GM12878 (cell line): Measurements from ENCODE around the gene HAP1. TPM values are rescaled to one million over a fixed set of nuclear protein-coding genes. Genes with fewer than 3 reads are reported as not detected.

ENCODE experiments used
- ATAC-seq: fragments of 200-7000 bp; cut with Tn5 transposase; 3 replicates; pipeline ENCODE4 v1.9.1; 2020; ENCODE audit warnings: mild to moderate bottlenecking, moderate library complexity
- BruUV-seq: library from RNA; stranded (reverse); fragments of 400-500 nt; replicated peaks from 2 replicates; lab custom pipeline; 2021; lab: Mats Ljungman, UMichigan
- CTCF ChIA-PET: fragments of 300-600 bp; sonication (Branson Sonifier 250); formaldehyde crosslinking; extraction: SDS; loops from one replicate; lab custom pipeline; 2021; ENCODE audit warnings: inconsistent platforms; lab: Yijun Ruan, JAX
- POLR2A ChIA-PET: fragments of 350-600 bp; formaldehyde crosslinking; extraction: SDS; loops from one replicate; lab custom pipeline; 2021; ENCODE audit warnings: inconsistent platforms; lab: Charles Lee
- RAD21 ChIA-PET: fragments of 300-600 bp; sonication (Branson Sonifier 250); formaldehyde crosslinking; loops from one replicate; lab custom pipeline; 2023; ENCODE audit warnings: antibody characterized with exemption; ENCODE audit not compliant: unreplicated experiment; lab: Charles Lee
- SMC1A ChIA-PET: fragments of 300-600 bp; sonication (Branson Sonifier 250); formaldehyde crosslinking; loops from one replicate; lab custom pipeline; 2023; ENCODE audit not compliant: unreplicated experiment, uncharacterized antibody; lab: Charles Lee
- DNase-seq: peaks from one replicate; pipeline ENCODE4 v3.0.0-alpha.2; 2011; ENCODE audit warnings: low read depth, low spot score
- FAIRE-seq: peaks from 3 replicates; lab custom pipeline; 2011; peaks lifted over from hg19 to GRCh38; lab: Jason Lieb, UNC
- H2AFZ ChIP-seq: 2 replicates; pipeline ENCODE4 v1.6.0; 2011; ENCODE audit warnings: low read depth, low read length, control low read depth; ENCODE audit not compliant: control insufficient read depth
- H3K27ac ChIP-seq: 2 replicates; pipeline ENCODE4 v1.5.1; 2011; ENCODE audit warnings: control low read depth; ENCODE audit not compliant: control insufficient read depth, insufficient read depth
- H3K27me3 ChIP-seq, 2 experiments: replicated peaks in 1 of 2; 2 replicates each; pipeline versions ENCODE4 v1.6.0 to v1.6.1; 2011; ENCODE audit warnings: low read length in 1 of 2; ENCODE audit not compliant: control insufficient read depth in 2 of 2, insufficient read depth in 2 of 2
- H3K36me3 ChIP-seq, 2 experiments: 2 replicates each; pipeline ENCODE4 v1.5.1; 2011; ENCODE audit warnings: low read length in 1 of 2; ENCODE audit not compliant: control insufficient read depth in 2 of 2, insufficient read depth in 2 of 2
- H3K4me1 ChIP-seq: 2 replicates; pipeline ENCODE4 v1.6.1; 2011; ENCODE audit warnings: mild to moderate bottlenecking, low read length, moderate library complexity, mixed read lengths; ENCODE audit not compliant: control insufficient read depth, insufficient read depth
- H3K4me2 ChIP-seq: 2 replicates; pipeline ENCODE4 v1.6.0; 2011; ENCODE audit warnings: control low read depth; ENCODE audit not compliant: control insufficient read depth, insufficient read depth
- H3K4me3 ChIP-seq: fragments of 200-600 bp; sonication (generic); 2 replicates; pipeline ENCODE4 v1.5.1; 2016
- H3K79me2 ChIP-seq: 2 replicates; pipeline ENCODE4 v1.6.0; 2011; ENCODE audit warnings: low read length; ENCODE audit not compliant: control insufficient read depth, insufficient read depth
- H3K9ac ChIP-seq: 2 replicates; pipeline ENCODE4 v1.8.0; 2011; ENCODE audit warnings: low read length, control low read depth, mixed read lengths; ENCODE audit not compliant: control insufficient read depth, insufficient read depth
- H3K9me3 ChIP-seq: replicated peaks from 3 replicates; pipeline ENCODE4 v1.5.1; 2011; ENCODE audit warnings: mild to moderate bottlenecking, low read length; ENCODE audit not compliant: control insufficient read depth, insufficient read depth
- H4K20me1 ChIP-seq: 2 replicates; pipeline ENCODE4 v1.6.0; 2011; ENCODE audit not compliant: control insufficient read depth, insufficient read depth
- BHLHE40 ChIP-seq, 2 experiments: fragments of 450-650 bp in 1 of 2; IDR thresholded peaks; 2 replicates each; pipeline ENCODE4 v1.6.1; 2011 to 2017; ENCODE audit warnings: low read depth in 2 of 2, borderline replicate concordance in 1 of 2, improper control_type of control experiment in 1 of 2, low read length in 1 of 2, mild to moderate bottlenecking in 1 of 2
- E2F8 ChIP-seq: fragments of 450-650 bp; IDR thresholded peaks from 2 replicates; pipeline ENCODE4 v1.6.1; 2018; ENCODE audit warnings: mild to moderate bottlenecking, low read depth, moderate library complexity; ENCODE audit not compliant: partially characterized antibody
- HSF1 ChIP-seq: fragments of 150-350 bp; IDR thresholded peaks from 2 replicates; pipeline ENCODE4 v1.6.1; 2014; ENCODE audit warnings: mild to moderate bottlenecking, low read depth, low read length
- LARP7 ChIP-seq: fragments of 450-650 bp; IDR thresholded peaks from 2 replicates; pipeline ENCODE4 v1.6.1; 2017; ENCODE audit warnings: mild to moderate bottlenecking
- RBBP5 ChIP-seq: fragments of 200-600 bp; sonication (generic); conservative IDR thresholded peaks from 2 replicates; pipeline ENCODE4 v1.6.1; 2016
- SMAD1 ChIP-seq: fragments of 450-650 bp; IDR thresholded peaks from 2 replicates; pipeline ENCODE4 v1.6.1; 2018; ENCODE audit warnings: mild to moderate bottlenecking, low read depth; ENCODE audit not compliant: partially characterized antibody
- YY1 ChIP-seq: IDR thresholded peaks from 2 replicates; pipeline ENCODE4 v1.6.1; 2011; ENCODE audit warnings: low read depth, mild to moderate bottlenecking, low read length
- ZBED1 ChIP-seq: IDR thresholded peaks from 2 replicates; pipeline ENCODE4 v1.6.1; 2016; ENCODE audit warnings: borderline replicate concordance
- WGBS: methylation state at CpG from one replicate; pipeline ENCODE4 v1.1.6; 2016; ENCODE audit warnings: low lambda C conversion rate; ENCODE audit not compliant: insufficient replicate concordance, insufficient coverage; ENCODE audit errors: missing lambda C conversion rate; 5-methylcytosine and 5-hydroxymethylcytosine counted together
- in situ Hi-C: fragments of 300-500 bp; cut with MboI; formaldehyde crosslinking; loops from 9 replicates; pipeline ENCODE4 v1.14.3; 2018; ENCODE audit warnings: mixed read lengths
- intact Hi-C: fragments of 100-400 bp; cut with micrococcal nuclease; formaldehyde crosslinking; loops from one replicate; pipeline ENCODE4 v1.14.2; 2022; ENCODE audit not compliant: unreplicated experiment
- polyA plus RNA-seq, 11 experiments: library from polyadenylated mRNA; depleted of rRNA in 4 of 11; unstranded in 6 of 11; stranded (reverse) in 5 of 11; fragments of >200 nt; fragmentation: Nextera tagmentation in 4 of 11; fragmentation: Illumina TruSeq in 1 of 11; extraction: Ambion mirVana in 4 of 11; extraction: Trizol in 1 of 11; gene quantifications; 1 replicate in 1 of 11; 2 replicates in 10 of 11; pipeline versions ENCODE4 v1.2.1 to v1.2.3, GENCODE V29; 2011 to 2016; ENCODE audit warnings: inconsistent platforms in 2 of 11, missing spikeins in 2 of 11, low read depth in 1 of 11
- total RNA-seq, 4 experiments: library from RNA; depleted of rRNA in 3 of 4; stranded (reverse); fragments of >200 nt in 3 of 4; fragmentation: Illumina TruSeq in 1 of 4; extraction: Trizol in 1 of 4; gene quantifications; 2 replicates each; pipeline versions ENCODE4 v1.2.1 to v1.2.3, GENCODE V29; 2013 to 2021
- TF ChIP-seq, protein P1 (sequence below): fragments of 450-650 bp; IDR thresholded peaks from 2 replicates; pipeline ENCODE4 v1.6.1; 2017; ENCODE audit warnings: mild to moderate bottlenecking, low read depth, inconsistent platforms; ENCODE audit not compliant: poor library complexity, severe bottlenecking

Gene HAP1
- total and polyA plus RNA-seq, 10 of the 15 experiments (the other 5 are each of a cell fraction or from before 2014, with no cell fraction given): not detected

DNA sequence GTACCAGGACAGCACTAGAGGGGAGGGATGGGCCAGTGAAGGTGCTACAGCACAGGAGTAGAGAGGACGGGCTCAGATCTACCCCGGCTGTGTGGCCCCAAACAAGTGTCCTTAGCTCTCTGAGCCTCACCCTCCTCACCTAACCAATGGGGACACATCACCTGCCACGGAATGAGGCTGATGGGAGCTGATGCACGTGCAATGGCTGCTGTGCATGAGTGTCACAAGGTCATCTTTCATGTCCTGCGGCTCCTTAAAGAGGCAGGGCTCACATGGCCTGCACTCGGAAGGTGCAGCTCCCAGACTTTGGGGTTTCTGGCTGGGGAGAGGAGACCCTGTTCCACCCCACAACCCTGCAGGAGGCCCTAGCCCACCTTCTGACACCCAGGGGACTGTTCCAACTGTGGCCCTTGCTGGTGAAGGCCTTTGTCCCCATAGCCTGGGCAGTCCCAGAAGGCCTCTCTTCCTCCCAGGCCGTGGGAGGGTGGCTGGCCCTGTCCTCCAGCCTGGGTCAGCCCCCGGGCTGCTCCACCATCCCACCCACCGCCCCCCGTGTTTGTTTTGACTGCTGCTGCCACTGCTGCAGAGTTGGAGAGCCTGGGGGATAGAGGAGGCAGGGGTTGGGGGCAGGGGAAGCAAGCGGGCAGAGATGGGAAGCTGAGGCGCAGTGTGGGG, 10.5 kb downstream of the HAP1 start:
- TF ChIP-seq BHLHE40 (IDR thresholded peaks at IDR 0.05; ENCODE audit: borderline replicate concordance in 1 of 2, low read depth in 2 of 2, low read length in 1 of 2): 0 out of 4 replicates have a peak, but pooled peaks of 1 of the 2 experiments have one; percentile 21
- TF ChIP-seq LARP7: no peak
- H3K36me3 ChIP-seq: no peaks in the 10 kb centered on the region
- intact Hi-C loops: no loop called here
- in situ Hi-C loops: no loop called here
- H3K79me2 ChIP-seq: no peaks in the 10 kb centered on the region
- no peak overlapping the region for H2AFZ ChIP-seq
- SMC1A ChIA-PET: no interaction called here
- H3K4me1 ChIP-seq: no peaks in the 10 kb centered on the region
- 7% methylated on average over 12 of the region's 12 CpGs for WGBS
- POLR2A ChIA-PET: no interaction called here
- ATAC-seq (no peak; the same call in 2 of the 3 replicates), DNase-seq (no peak), FAIRE-seq (no peak)
- RAD21 ChIA-PET: no interaction called here
- no peaks in the 10 kb centered on the region for H3K9me3 ChIP-seq
- H3K4me3 ChIP-seq: no peak overlapping the region
- H3K27ac ChIP-seq: no peak overlapping the region
- CTCF ChIA-PET: no interaction called here
- H3K4me2 ChIP-seq: no peak overlapping the region
- 0 out of 4 replicates have a peak, but pooled peaks cover 0 to 2% of the 10 kb centered on the region in 2 experiments for H3K27me3 ChIP-seq
- H3K9ac ChIP-seq: no peak overlapping the region
- no TSS peak for BruUV-seq
- H4K20me1 ChIP-seq: no peaks in the 10 kb centered on the region

DNA sequence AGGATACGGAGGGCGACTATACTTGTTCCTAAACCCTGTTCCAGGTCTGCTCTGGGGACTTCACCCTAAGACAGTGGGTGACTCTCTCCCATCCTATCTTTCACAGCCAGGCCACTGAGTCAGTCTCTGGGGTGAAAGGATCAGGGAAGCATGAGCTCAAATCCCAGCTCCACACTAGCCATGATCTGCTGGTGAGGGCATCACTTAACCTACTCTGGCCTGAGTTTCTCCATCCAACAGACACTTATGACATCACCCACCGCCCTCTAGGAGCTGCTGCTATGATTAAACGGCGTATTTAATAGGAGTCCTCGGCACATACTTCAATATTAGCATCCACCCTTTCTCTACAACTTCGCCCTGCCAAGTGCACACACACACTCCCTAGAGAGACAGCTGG, 12.2 kb downstream of the HAP1 start:
- H3K27me3 ChIP-seq: peaks cover 2 to 4% of the 10 kb centered on the region in 2 experiments; a peak in 1 of 4 replicates
- ChIA-PET RAD21 (no interaction called here), CTCF (interaction anchor here (1.2 kb wide), 1 partner anchor 14 kb away, joined by 3 read pairs; no protein-coding TSS in a partner anchor), SMC1A (interaction anchor here (1.2 kb wide), 1 partner anchor 15 kb away, joined by 3 read pairs; no protein-coding TSS in a partner anchor), POLR2A (no interaction called here)
- H4K20me1 ChIP-seq: no peaks in the 10 kb centered on the region
- no peak overlapping the region for H3K27ac ChIP-seq
- H3K79me2 ChIP-seq: no peaks in the 10 kb centered on the region
- FAIRE-seq (no peak), ATAC-seq (no peak), DNase-seq (no peak)
- BruUV-seq: no TSS peak
- no peak overlapping the region for H3K4me3 ChIP-seq
- H3K36me3 ChIP-seq: no peaks in the 10 kb centered on the region
- no peak overlapping the region for H3K9ac ChIP-seq
- no peak overlapping the region for H2AFZ ChIP-seq
- 46% methylated on average over 7 of the region's 7 CpGs for WGBS
- in situ Hi-C loops: no loop called here
- no peaks in the 10 kb centered on the region for H3K4me1 ChIP-seq
- H3K9me3 ChIP-seq: no peaks in the 10 kb centered on the region
- intact Hi-C loops: no loop called here
- H3K4me2 ChIP-seq: no peak overlapping the region
- TF ChIP-seq SMAD1 (no peak), YY1 (no peak), HSF1 (no peak), RBBP5 (no peak), E2F8 (no peak), ZBED1 (no peak)
- TF ChIP-seq, protein P1, sequence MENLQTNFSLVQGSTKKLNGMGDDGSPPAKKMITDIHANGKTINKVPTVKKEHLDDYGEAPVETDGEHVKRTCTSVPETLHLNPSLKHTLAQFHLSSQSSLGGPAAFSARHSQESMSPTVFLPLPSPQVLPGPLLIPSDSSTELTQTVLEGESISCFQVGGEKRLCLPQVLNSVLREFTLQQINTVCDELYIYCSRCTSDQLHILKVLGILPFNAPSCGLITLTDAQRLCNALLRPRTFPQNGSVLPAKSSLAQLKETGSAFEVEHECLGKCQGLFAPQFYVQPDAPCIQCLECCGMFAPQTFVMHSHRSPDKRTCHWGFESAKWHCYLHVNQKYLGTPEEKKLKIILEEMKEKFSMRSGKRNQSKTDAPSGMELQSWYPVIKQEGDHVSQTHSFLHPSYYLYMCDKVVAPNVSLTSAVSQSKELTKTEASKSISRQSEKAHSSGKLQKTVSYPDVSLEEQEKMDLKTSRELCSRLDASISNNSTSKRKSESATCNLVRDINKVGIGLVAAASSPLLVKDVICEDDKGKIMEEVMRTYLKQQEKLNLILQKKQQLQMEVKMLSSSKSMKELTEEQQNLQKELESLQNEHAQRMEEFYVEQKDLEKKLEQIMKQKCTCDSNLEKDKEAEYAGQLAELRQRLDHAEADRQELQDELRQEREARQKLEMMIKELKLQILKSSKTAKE: no peak
